Breast epithelium (tissue), 3 donors: ENCODE measurements around the gene RCE1.

Source experiments
- CTCF ChIP-seq, 3 donors: fragments of 450-650 bp; IDR thresholded peaks; one replicate each; pipeline ENCODE4 v1.5.1; 2016 to 2017; ENCODE audit warnings: antibody characterized with exemption in 3 of 3, mild to moderate bottlenecking in 3 of 3, moderate library complexity in 3 of 3
- POLR2A ChIP-seq: fragments of 450-650 bp; IDR thresholded peaks from one replicate; pipeline ENCODE4 v1.6.1; 2016; ENCODE audit warnings: antibody characterized with exemption, mild to moderate bottlenecking, moderate library complexity
- POLR2AphosphoS5 ChIP-seq, 3 donors: sonication (generic); formaldehyde crosslinking; IDR thresholded peaks; one replicate each; pipeline ENCODE4 v1.6.1; 2017; ENCODE audit warnings: antibody characterized with exemption in 3 of 3

GRCh38 chr11:66879000-66879399 is 35.8 kb downstream of the RCE1 start:
- TF ChIP-seq POLR2AphosphoS5 (IDR thresholded peaks at IDR 0.05) (no peak), CTCF (IDR thresholded peaks at IDR 0.05) (no peak), POLR2A (no peak)
